Right ventricle myocardium inferior (tissue), 1 donor: ENCODE results near the gene CHEK2. TPM values are rescaled to one million over a fixed set of nuclear protein-coding genes. Genes with fewer than 3 reads are reported as not detected.
"Not testable (repeated sequence)": the region's sequence is repeated elsewhere in the genome, so short reads cannot be mapped to it uniquely, and the experiment has no call there.

Source experiments
- ATAC-seq: fragments of 200-7000 bp; cut with Tn5 transposase; one replicate; pipeline ENCODE4 v1.9.1; 2020; ENCODE audit warnings: mild to moderate bottlenecking, moderate library complexity
- DNase-seq: peaks from one replicate; pipeline ENCODE4 v3.0.0; 2021; ENCODE audit errors: missing footprints
- intact Hi-C: fragments of 100-400 bp; cut with DNase I; formaldehyde crosslinking; loops from one replicate; pipeline ENCODE4 v1.11.0; 2022
- total RNA-seq: library from RNA; stranded (reverse); fragmentation: NEBNext Ultra II Directional; extraction: Animal tissue kit (Norgen Biotek cat#: 25700); gene quantifications from one replicate; pipeline ENCODE4 v1.2.1, GENCODE V29; 2021
- donor health status: DM: no; HTN: yes; CAD: no; lungs with severe emphysema.

The CHEK2 gene
- total RNA-seq, 1 donor from 2014 or later, result 1.9 TPM

DNA sequence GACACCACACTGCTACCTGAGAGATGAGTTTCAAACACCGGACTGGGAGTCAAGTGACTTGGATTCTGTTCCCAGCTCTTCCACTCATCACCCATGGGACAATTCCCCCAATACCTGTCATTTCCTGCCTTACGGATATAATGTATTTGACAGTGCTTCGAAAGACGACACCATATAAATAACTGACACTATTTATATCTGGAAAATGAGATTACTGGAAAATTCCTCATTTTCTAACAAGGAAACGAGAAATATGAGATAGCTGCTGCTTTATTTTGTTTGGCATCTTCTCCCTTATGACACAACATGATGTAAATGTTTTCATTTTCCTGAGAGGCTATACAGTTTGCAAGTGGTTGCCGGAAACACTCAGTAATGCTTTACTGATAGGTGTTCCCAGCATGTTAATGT lies 8.9 kb upstream of the CHEK2 start:
- no peak for ATAC-seq
- DNase-seq, result no peak
- intact Hi-C loops, result no loop called here

DNA sequence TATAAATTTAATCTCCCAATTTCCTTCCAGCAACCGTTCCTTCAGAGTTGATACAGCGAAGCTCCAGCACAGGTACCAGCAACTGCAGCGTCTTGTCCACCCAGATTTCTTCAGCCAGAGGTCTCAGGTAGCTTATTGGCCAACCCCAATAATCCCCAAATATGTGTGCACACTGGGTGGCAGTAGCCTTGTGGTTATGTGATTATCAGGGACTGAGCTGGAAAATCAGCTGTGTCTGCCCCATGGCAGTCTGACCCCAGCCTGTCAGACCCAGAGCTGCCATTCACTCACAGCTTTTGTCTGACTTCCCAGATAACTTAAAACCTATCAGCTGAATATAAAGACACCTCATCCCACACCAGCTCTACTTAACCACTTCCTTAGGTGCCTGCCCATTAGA lies 2.2 kb upstream of the CHEK2 start:
- no peak for DNase-seq
- ATAC-seq, result no peak
- intact Hi-C loops, result loop anchor here (2.0 kb wide), 2 partner anchors 29 to 63 kb away; partner anchors contain the start of gene CCDC117

DNA sequence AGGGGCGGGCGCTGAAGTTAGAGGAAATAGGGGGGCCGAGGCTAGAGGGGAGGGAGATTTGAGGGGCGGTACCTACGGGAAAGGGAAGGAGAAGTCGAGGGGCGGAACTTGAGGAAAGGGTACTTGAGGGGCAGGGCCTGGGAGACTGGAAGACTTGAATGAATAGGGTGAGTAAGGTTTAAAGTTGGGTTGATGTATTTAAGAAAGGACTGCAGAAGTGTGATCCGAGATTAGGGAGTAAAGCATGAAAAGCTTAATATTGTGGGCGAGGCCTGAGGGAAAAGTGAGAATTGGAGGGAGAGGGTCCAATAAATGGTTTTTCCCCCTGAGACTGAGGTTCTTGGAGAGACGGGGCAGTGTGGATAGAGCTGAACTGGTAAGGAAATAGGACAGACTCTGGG lies 942 bp upstream of the CHEK2 start:
- intact Hi-C loops, result loop anchor here (2.0 kb wide), 2 partner anchors 30 to 62 kb away; partner anchors contain the start of gene CCDC117
- no peak for DNase-seq
- no peak for ATAC-seq

DNA sequence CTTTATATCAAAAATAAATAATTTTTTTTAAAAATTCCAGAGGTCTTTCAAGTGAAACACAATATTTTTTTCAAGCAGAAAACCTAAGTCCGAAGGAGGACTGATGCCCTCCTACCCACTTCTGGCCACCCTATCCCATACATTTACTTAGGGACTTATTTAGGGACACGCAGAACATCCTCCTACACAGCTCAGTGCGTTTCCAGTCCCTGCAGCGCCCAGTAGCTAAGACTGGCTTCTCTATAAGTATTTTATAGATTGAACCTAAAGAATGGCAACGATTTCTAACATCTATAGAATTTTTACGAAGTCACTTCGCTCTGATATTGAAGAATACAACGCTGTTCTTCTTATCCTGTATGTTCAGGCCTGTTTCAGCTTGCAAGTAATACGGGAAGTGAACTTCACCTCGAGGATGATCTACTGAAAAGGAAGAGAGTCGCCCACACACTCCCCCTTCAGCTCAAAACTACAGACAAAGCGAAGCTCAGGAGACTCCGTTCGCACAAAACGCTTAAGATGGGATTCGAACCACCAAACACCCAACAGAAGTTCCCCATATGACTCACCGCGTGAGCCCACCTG lies 328 bp downstream of the CHEK2 start:
- no peak for ATAC-seq
- intact Hi-C loops, result no loop called here

DNA sequence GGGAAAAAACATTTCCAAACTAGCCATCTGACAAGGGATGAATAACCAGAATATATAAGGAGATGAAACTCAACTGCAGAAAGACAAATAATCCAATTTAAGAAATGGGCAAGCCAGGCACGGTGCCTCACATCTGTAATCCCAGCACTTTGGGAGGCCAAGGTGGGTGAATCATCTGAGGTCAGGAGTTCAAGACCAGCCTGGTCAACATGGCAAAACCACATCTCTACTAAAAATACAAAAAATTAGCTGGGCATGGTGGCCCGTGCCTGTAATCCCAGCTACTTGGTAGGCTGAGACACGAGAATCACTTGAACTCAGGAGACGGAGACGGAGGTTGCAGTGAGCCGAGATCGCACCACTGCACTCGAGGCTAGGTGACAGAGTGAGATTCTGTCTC lies 2.7 kb downstream of the CHEK2 start:
- intact Hi-C loops, ATAC-seq, DNase-seq: not testable (repeated sequence)

More for the DNA sequence above, 328 bp downstream of the CHEK2 start:
- DNase-seq, result no peak

DNA sequence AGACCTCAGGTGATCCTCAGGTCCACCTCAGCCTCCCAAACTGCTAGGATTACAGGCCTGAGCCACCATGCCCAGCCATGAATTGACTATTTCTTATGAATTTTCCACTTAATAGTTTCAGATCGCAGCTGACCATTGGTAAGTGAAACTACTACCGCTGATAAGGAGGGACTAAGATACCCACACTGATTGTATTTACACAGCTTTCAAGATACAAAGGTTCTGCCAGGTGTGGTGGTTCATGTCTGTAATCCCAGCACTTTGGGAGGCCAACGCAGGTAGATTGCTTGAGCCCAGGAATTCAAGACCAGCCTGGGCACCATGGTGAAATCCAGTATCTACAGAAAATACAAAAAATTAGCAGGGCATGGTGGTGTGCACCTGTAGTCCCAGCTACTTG lies 3.9 kb downstream of the CHEK2 start:
- no peak for ATAC-seq
- intact Hi-C loops, result no loop called here

DNA sequence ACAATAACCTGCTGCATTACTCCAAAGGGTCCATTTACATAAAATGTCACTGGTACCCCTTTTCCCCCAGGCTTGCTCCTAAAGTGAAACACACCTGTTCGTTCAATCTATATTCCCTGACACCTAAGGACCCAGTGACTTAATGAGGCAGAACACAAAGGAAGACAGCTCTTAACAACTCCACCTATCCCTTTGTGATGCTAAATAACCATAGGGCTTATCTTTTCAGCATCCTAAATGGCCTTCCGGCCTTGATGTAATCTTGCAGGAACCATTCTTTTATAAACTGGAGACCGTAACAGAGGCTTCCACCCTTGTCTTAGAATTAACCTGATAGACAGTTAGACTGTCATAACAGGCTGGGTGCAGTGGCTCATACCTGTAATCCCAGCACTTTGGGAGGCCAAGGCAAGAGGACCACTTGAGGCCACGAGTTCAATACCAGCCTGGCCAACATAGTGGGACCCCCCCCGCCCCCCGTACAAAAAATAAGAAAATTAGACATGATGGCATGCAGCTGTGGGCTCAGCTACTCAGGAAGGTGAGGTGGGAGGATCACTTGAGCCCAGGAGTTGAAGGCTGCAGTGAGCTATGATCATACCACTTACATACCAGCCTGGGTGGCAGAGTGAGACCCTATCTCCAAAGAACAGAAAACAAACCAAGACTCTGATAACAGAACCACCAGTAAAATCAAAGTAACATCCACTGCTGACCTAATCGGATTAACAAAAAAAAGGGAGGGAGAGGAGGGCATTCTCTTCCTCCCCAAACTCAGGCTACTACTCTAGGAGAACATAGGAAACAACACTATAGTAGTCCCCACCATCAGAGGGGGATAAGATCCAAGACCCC lies 5.1 kb downstream of the CHEK2 start:
- DNase-seq (no peak), ATAC-seq (no peak)
- intact Hi-C loops, result no loop called here

More for the DNA sequence above, 3.9 kb downstream of the CHEK2 start:
- DNase-seq, result no peak

DNA sequence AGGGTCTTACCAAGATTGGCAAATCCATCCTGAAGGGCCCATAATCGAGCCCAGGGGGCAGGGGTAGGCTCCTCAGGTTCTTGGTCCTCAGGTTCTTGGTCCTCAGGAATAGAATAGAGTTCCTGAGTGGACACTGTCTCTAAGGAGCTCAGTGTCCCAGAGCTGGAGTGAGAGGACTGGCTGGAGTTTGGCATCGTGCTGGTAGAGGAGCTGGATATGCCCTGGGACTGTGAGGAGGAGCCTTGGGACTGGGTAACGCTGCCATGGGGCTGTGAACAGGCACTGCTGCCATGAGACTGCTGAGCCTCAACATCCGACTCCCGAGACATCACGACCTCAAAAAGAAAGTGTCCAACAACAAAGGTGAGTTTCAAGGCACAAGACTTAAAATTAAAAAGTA lies 7.2 kb downstream of the CHEK2 start:
- no peak for ATAC-seq
- DNase-seq, result no peak
- intact Hi-C loops, result no loop called here

DNA sequence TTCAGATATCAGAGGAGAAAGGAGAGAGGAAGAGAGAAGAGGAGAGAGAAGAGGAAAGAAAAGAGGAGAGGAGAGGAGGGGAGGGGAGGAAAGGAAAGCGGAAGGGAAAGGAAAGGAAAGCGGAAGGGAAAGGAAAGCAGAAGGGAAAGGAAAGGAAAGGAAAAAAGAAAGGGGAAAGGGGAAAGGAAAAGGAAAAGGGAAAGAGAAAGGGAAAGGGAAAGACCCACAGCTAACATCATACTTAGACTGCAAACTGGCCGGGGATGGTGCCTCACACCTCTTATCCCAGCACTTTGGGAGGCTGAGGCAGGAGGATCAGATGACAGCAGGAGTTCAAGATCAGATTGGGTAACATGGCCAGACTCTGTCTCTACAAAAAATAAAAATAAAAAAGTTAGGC lies 11.4 kb downstream of the CHEK2 start:
- ATAC-seq, result no peak

DNA sequence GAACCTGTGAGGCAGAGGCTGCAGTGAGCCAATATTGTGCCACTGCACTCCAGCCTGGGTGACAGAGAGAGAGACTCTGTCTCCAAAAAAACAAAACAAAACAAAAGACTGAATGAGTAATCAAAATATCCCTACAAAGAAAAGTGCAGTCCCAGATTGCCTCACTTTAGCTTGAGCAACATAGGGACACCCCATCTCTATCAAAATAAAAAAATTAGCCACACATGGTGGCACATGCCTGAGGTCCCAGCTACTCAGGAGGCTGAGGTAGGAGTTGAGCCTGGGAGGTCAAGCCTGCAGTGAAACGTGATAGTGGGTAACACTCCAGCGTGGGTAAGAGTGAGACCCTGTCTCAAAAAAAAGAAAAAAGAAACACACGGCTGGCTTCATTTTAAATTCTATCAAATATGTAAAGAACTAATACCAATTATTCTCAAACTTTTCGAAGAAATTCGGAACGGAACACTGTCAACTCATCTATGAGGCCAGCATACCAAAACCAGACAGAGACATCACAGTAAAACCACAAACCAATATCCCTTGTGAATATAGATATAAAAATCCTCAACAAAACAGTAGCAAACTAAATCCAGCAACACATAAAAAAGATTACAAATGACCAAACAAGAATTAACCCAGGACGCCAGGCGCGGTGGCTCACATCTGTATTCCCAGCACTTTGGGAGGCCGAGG lies 12.9 kb downstream of the CHEK2 start:
- no peak for ATAC-seq
- intact Hi-C loops, result no loop called here
- DNase-seq, result no peak

More for the DNA sequence above, 11.4 kb downstream of the CHEK2 start:
- intact Hi-C loops, result no loop called here
- no peak for DNase-seq

DNA sequence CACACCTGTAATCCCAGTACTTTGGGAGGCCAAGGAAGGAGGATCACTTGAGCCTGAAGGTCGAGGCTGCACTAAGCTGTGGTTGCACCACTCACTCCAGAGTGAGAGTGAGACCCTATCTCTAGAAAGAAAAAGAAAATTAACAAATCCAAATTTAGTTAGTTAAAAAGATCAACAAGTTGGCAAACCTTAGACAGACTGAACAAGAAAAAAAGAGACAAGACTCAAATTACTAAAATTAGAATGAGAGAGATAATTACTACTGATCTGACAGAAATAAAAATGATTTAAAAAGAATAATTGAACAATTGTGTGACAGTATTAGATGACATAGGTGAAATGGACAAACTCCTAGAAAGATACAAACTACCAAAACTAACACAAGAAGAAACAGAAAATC lies 13.6 kb downstream of the CHEK2 start:
- intact Hi-C loops, result no loop called here
- ATAC-seq, result no peak
- DNase-seq, result no peak

DNA sequence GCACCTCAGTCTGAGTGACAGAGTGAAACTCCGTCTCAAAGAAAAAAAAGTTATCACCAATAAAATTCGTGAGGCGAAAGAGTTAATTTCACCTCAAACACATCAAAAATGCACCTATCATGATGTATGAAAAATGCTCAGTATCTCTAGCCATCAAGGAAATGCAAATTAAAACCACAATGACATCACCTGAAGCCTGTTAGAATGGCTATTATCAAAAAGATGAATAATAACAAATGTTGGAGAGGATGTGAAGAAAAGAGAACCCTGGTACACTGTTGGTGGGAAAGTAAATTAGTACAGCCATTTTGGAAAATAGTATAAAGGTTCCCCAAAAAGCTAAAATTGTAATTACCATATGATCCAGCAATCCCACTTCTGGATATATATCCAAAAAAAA lies 23.6 kb downstream of the CHEK2 start:
- intact Hi-C loops, result no loop called here
- no peak for ATAC-seq
- no peak for DNase-seq

DNA sequence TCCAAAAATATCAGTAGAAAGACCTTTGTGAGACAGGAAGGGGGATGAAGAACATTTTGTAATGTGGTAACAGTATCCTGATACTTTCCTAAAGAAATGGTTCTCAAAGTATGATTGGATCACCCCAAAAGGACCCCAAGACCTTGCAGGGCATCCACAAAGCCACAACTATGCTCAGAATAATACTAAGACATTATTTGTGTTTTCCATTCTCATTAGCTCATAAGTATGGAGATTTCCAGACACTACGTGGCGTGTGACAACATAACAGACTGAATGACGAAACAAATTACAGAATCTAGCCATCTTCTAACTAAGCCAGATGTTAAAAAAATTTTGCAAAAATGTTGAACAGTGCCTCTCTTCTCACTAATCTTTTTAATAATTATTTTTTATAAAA lies 24.9 kb downstream of the CHEK2 start:
- intact Hi-C loops, result no loop called here
- ATAC-seq (no peak), DNase-seq (no peak)

DNA sequence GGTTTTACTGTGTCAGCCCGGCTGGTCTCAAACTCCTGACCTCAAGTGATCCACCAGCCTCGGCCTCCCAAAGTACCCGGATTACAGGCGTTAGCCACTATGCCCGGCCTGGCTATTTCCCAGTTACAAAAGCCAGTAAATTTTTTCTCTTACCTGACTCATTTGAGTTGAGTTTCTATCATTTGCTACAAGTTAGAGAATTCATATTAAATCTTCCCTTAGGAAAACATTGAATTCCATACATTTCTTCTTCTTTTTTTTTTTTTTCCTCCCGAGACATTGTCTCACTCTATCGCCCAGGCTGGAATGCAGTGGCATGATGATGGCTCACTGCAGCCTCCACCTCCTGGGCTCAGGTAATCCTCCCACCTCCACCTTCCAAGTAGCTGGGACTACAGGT lies 26.0 kb downstream of the CHEK2 start:
- ATAC-seq, result no peak
- DNase-seq, result no peak
- intact Hi-C loops, result no loop called here

DNA sequence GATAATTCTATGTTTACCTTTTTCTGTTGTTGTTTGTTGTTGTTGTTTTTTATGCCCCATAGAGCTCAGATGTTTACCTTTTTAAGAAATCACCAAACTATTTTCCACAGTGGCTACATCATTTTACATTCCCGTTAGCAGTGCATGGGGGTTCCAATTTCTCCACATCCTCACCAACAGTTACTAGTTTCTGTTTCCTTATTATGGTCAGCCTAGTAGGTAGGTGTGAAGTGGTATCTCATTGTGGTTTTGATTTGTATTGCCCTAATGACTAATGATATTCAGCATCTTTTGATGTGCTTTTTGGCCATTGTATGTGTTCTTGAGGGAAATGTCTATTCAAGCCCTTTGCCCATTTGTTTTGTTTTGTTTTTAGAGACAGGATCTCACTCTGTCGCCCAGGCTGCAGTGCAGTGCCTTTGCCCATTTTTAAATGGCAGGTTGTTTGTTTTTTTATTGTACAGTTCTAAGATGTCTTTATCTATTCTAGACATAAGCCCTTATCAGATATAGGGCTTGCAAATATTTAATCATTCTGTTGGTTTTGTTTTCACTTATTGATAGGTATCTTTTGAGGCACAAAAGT lies 27.5 kb downstream of the CHEK2 start:
- intact Hi-C loops, result no loop called here
- no peak for DNase-seq
- ATAC-seq, result no peak

DNA sequence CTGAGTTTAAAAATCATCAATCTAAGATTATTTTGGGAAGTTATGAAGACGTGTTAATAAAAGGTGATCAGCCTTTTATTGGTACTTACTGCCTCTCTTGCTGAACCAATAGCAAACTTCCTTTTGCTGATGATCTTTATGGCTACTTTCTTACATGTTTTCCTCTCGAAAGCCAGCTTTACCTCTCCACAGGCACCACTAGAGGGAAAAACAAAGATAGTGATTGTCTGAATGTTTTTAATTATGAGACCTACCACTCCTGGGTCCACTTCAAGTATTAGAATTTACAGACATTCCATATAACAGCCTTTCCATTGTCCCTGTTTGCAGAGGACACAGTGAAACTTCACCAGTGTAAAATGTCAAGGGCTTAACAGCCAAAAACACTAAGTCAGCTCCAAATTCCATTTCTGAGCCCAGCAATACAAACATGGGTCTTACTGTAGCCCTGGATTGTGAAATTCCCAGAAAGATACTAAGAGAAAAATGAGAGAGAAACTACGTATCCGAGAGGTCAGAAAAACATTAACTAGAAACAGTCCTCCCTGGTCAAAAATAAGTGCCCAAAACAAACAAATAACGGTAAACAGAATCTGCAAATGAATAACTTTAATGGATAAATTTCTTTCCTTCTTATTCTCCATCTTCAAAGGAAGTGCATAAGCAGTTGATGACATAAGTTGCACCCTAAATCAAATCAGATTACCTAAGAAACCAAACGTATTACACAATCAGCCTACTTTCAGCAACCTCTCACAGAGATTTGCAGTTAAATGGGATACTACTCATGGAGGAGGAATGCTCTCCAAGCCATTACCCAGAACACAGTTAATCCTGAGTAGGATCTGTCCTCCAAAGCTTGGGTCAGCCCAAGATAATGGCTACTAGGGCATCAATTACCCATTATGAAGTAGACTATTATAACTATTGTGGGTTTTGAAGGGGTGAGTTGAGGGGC lies 29.5 kb downstream of the CHEK2 start:
- no peak for DNase-seq
- peak; percentile 90 for ATAC-seq
- intact Hi-C loops, result no loop called here

DNA sequence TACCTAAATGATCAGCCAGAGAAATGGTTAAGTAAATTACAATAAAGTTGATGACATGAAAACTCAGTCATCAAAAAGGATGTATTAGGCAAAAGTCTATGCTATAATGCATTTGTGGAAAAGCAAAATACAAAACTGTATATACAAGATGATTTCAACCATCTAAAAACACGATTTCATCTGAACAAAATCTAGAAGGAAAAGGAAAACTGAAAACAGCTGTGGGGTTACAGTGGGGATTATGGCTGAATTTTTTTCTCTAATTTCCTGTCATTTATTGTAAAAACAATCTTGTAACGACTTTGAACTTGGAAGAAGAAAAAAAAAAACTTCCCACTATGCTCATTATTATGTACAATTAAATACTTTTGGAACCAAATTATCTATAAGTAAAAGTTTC lies 30.3 kb downstream of the CHEK2 start:
- intact Hi-C loops, result no loop called here
- no peak for DNase-seq
- ATAC-seq, result no peak

DNA sequence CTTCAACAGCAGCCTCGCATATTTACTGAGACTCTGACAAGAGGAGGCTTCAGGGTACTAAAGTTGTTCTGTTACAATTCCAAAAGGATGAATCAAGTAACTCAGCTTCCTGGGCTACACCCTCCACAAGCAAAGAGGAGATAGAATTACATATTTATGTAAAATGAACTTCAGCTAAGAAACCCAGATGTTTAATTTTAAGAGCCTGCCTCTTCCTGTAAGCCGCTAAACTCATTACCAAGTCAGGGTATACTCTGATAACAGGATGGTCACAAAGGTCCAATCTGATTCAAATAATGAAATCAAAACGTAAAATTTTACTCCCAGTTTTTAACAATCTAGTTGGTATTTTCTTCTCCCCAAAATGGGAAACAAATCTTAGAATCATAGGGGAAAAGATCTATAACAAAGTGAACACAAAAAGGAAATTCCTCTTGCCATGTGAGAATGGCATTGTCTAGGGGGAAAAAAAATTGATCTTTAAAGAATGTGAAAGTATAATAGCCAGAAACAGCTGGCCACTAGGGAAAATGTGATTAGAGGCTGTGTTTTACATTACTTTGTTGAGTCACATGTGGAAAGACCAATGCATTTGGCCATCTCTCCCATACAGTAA lies 30.9 kb downstream of the CHEK2 start:
- ATAC-seq (peak; percentile 37), DNase-seq (no peak)
- intact Hi-C loops, result no loop called here
